DOHH2 (cell line): ENCODE measurements around the gene MUSK.

Experiments
- CTCF ChIP-seq: fragments of 200-600 bp; sonication (generic); IDR thresholded peaks from one replicate; pipeline ENCODE4 v1.5.1; 2014; ENCODE audit warnings: antibody characterized with exemption, mild to moderate bottlenecking, low read depth, low read length; ENCODE audit not compliant: poor library complexity, severe bottlenecking
- EZH2phosphoT487 ChIP-seq: fragments of 200-600 bp; sonication (generic); IDR thresholded peaks from 2 replicates; pipeline ENCODE4 v1.6.1; 2017; ENCODE audit warnings: borderline replicate concordance, mild to moderate bottlenecking, antibody characterized with exemption, low read length, moderate library complexity, mixed read lengths

DNA sequence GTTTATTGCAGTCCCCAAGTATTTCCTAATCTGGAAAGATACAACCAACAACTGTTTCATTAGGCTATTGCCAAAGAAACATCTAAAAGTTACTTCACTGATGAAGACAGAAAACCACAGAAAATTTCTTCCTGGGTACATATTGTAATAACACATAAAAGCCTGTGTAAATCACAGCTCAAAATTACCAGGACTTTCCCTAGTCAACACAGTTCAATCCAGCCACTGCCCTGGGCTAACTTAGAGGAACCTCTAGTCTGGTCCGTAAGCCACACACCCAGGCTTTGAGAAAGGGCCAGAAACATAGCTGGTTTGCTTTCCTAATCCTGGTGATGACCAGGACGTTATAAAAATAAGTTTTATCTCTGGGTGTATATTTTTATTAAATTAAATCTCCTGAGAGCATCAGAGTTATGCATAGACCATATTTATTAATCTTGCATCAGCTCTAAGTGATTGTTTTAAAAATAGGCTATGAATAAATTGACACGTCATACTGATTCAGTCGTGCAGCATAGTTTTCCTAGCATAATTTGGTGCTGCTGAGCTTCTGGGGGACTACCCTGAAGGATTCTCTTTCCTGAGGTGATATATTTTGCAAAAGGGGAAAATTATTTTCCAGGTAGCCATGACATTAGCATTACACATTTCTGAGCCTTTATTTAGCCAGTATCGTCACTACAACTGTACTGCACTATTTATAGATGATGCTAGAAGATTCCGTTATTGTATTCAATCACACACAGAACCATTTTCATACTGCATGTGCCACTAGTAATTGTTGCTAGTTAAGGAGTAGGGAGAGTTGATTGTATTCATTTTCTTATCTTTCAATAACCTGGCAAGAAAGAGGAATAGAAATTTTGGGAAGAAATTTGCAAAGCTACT lies 12.6 kb upstream of the MUSK start:
- TF ChIP-seq CTCF, result no peak
- TF ChIP-seq EZH2phosphoT487, result no peak
